Thyroid gland (tissue), 4 donors: ENCODE data around the gene P2RY8.

Experiments used
- POLR2A ChIP-seq, 2 donors: fragments of 450-650 bp; IDR thresholded peaks; one replicate each; pipeline ENCODE4 v1.6.1; 2017; ENCODE audit warnings: antibody characterized with exemption in 2 of 2, mild to moderate bottlenecking in 2 of 2, moderate library complexity in 1 of 2
- TF ChIP-seq, protein P1 (sequence below), 6 experiments: fragments of 200-600 bp in 3 of 6; fragments of 450-650 bp in 3 of 6; sonication (generic) in 3 of 6; IDR thresholded peaks; one replicate each; pipeline ENCODE4 v1.5.1; 2016 to 2019; ENCODE audit warnings: antibody characterized with exemption in 6 of 6, mild to moderate bottlenecking in 2 of 6, inconsistent platforms in 1 of 6, moderate library complexity in 1 of 6

- TF ChIP-seq, protein P1, sequence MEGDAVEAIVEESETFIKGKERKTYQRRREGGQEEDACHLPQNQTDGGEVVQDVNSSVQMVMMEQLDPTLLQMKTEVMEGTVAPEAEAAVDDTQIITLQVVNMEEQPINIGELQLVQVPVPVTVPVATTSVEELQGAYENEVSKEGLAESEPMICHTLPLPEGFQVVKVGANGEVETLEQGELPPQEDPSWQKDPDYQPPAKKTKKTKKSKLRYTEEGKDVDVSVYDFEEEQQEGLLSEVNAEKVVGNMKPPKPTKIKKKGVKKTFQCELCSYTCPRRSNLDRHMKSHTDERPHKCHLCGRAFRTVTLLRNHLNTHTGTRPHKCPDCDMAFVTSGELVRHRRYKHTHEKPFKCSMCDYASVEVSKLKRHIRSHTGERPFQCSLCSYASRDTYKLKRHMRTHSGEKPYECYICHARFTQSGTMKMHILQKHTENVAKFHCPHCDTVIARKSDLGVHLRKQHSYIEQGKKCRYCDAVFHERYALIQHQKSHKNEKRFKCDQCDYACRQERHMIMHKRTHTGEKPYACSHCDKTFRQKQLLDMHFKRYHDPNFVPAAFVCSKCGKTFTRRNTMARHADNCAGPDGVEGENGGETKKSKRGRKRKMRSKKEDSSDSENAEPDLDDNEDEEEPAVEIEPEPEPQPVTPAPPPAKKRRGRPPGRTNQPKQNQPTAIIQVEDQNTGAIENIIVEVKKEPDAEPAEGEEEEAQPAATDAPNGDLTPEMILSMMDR (IDR thresholded peaks at IDR 0.05): no peak
- no peak for TF ChIP-seq POLR2A (IDR thresholded peaks at IDR 0.05)
These were observed 56.8 kb downstream of the P2RY8 start for GRCh38 chrX:1480082-1480785.
